K562 (cell line): ENCODE data around the gene EGR1. TPM values are rescaled to one million over a fixed set of nuclear protein-coding genes. Genes with fewer than 3 reads are reported as not detected.

ENCODE experiments used
- ATAC-seq: fragments of 200-7000 bp; cut with Tn5 transposase; 3 replicates; pipeline ENCODE4 v1.9.1; 2020; ENCODE audit warnings: moderate library complexity
- BruUV-seq: library from RNA; stranded (reverse); fragments of 400-500 nt; replicated peaks from 2 replicates; lab custom pipeline; 2021; lab: Mats Ljungman, UMichigan
- CTCF ChIA-PET: fragments of 300-600 bp; formaldehyde crosslinking; extraction: SDS; loops from one replicate; lab custom pipeline; 2021; ENCODE audit warnings: low intra/inter-chr PET ratio; lab: Yijun Ruan, JAX
- POLR2A ChIA-PET: fragments of 300-600, 350-650 bp; sonication (Branson Sonifier 250); formaldehyde crosslinking; extraction: SDS; loops from one replicate; lab custom pipeline; 2021; ENCODE audit warnings: antibody characterized with exemption, inconsistent platforms; lab: Yijun Ruan, JAX
- DNase-seq, 4 experiments: peaks; one replicate each; pipeline versions ENCODE4 v3.0.0 to v3.0.0-alpha.2; 2011 to 2018; ENCODE audit warnings: low spot score in 3 of 4, mixed read lengths in 3 of 4; ENCODE audit errors: extremely low read depth in 1 of 4
- FAIRE-seq: peaks from 2 replicates; lab custom pipeline; 2011; peaks lifted over from hg19 to GRCh38; lab: Jason Lieb, UNC
- H2AFZ ChIP-seq: 2 replicates; pipeline ENCODE4 v1.6.0; 2011; ENCODE audit warnings: low read depth, low read length, control low read depth, inconsistent platforms
- H3K27ac ChIP-seq: fragments of 200-600 bp; 3 replicates; pipeline ENCODE4 v1.8.0; 2011; ENCODE audit warnings: low read depth, mild to moderate bottlenecking, control low read depth, inconsistent platforms, low read length, moderate library complexity, mixed read lengths; ENCODE audit errors: extremely low read depth
- H3K27me3 ChIP-seq, 2 experiments: fragments of 300-600 bp in 1 of 2; 2 replicates in 1 of 2; 3 replicates in 1 of 2; pipeline versions ENCODE4 v1.6.0 to v1.8.0; 2011; ENCODE audit warnings: inconsistent platforms in 2 of 2, low read length in 2 of 2, mild to moderate bottlenecking in 1 of 2, mixed read lengths in 1 of 2, moderate library complexity in 1 of 2; ENCODE audit not compliant: control insufficient read depth in 2 of 2, insufficient read depth in 2 of 2
- H3K36me3 ChIP-seq: fragments of 300-600 bp; 3 replicates; pipeline ENCODE4 v1.8.0; 2011; ENCODE audit warnings: mild to moderate bottlenecking, low read length, inconsistent platforms; ENCODE audit not compliant: control insufficient read depth, insufficient read depth
- H3K4me1 ChIP-seq, 2 experiments: fragments of 200-600 bp in 1 of 2; replicated peaks in 1 of 2; 2 replicates in 1 of 2; 3 replicates in 1 of 2; pipeline versions ENCODE4 v1.5.1 to v1.8.0; 2011; ENCODE audit warnings: inconsistent platforms in 2 of 2, low read length in 2 of 2, mild to moderate bottlenecking in 1 of 2, mixed read lengths in 1 of 2, moderate library complexity in 1 of 2; ENCODE audit not compliant: control insufficient read depth in 2 of 2, insufficient read depth in 2 of 2
- H3K4me2 ChIP-seq: 2 replicates; pipeline ENCODE4 v1.6.1; 2011; ENCODE audit warnings: low read length, control low read depth, inconsistent platforms, mixed read lengths; ENCODE audit not compliant: insufficient read depth
- H3K4me3 ChIP-seq: fragments of 200-600 bp; sonication (generic), shearing (Covaris generic); 2 replicates; pipeline ENCODE4 v1.5.1; 2016; ENCODE audit warnings: control low read depth, inconsistent platforms
- H3K79me2 ChIP-seq: fragments of 200-600 bp; 3 replicates; pipeline ENCODE4 v1.8.0; 2011; ENCODE audit warnings: low read length, inconsistent platforms; ENCODE audit not compliant: control insufficient read depth, insufficient read depth
- H3K9ac ChIP-seq, 2 experiments: 2 replicates each; pipeline versions ENCODE4 v1.6.0 to v1.6.1; 2011; ENCODE audit warnings: low read depth in 2 of 2, low read length in 2 of 2, control low read depth in 1 of 2, inconsistent platforms in 1 of 2, mild to moderate bottlenecking in 1 of 2, mixed read lengths in 1 of 2; ENCODE audit not compliant: insufficient read depth in 1 of 2
- H3K9me1 ChIP-seq: one replicate; pipeline ENCODE4 v1.6.0; 2011; ENCODE audit warnings: inconsistent platforms, mild to moderate bottlenecking, low read length, moderate library complexity; ENCODE audit not compliant: control insufficient read depth, insufficient read depth
- H3K9me3 ChIP-seq: replicated peaks from 2 replicates; pipeline ENCODE4 v1.5.1; 2011; ENCODE audit warnings: low read depth, low read length, inconsistent platforms; ENCODE audit not compliant: control insufficient read depth, insufficient read depth
- H4K20me1 ChIP-seq: replicated peaks from 2 replicates; pipeline ENCODE4 v1.6.1; 2011; ENCODE audit warnings: low read length, inconsistent platforms, mixed read lengths; ENCODE audit not compliant: control insufficient read depth, insufficient read depth
- GATA2 ChIP-seq: sonication (generic); formaldehyde crosslinking; IDR thresholded peaks from 2 replicates; pipeline ENCODE4 v1.4.0; 2020; ENCODE audit warnings: mild to moderate bottlenecking, missing genetic modification reagents
- MTF1 ChIP-seq: fragments of 250-450 bp; sonication (Bioruptor Pico); IDR thresholded peaks from 2 replicates; pipeline ENCODE4 v1.9.0; 2021; ENCODE audit warnings: moderate library complexity, mild to moderate bottlenecking, inconsistent platforms, borderline replicate concordance
- TEAD4 ChIP-seq, 2 experiments: sonication (generic) in 1 of 2; formaldehyde crosslinking in 1 of 2; IDR thresholded peaks; 2 replicates each; pipeline versions ENCODE4 v1.6.1 to v1.8.0; 2012 to 2022; ENCODE audit warnings: borderline replicate concordance in 1 of 2, inconsistent platforms in 1 of 2, low read length in 1 of 2, mild to moderate bottlenecking in 1 of 2, missing genetic modification reagents in 1 of 2
- TRIM28 ChIP-seq: fragments of 450-650 bp; IDR thresholded peaks from 2 replicates; pipeline ENCODE4 v1.6.1; 2017
- WGBS: fragments of 100-300 bp; shearing (Covaris generic); methylation state at CpG from one replicate; pipeline ENCODE4 v1.1.6; 2016; ENCODE audit warnings: low coverage, mixed read lengths; ENCODE audit not compliant: insufficient coverage; ENCODE audit errors: missing lambda C conversion rate; 5-methylcytosine and 5-hydroxymethylcytosine counted together
- in situ Hi-C: fragments of 300-500 bp; cut with MboI; formaldehyde crosslinking; loops from 4 replicates; pipeline ENCODE4 v1.15.0; 2018; ENCODE audit warnings: inconsistent platforms, mixed read lengths
- intact Hi-C: fragments of 100-400 bp; cut with micrococcal nuclease; formaldehyde crosslinking; loops from 2 replicates; pipeline ENCODE4 v1.14.2; 2022
- polyA plus RNA-seq, 8 experiments: library from polyadenylated mRNA; depleted of rRNA in 4 of 8; stranded (reverse) in 5 of 8; unstranded in 3 of 8; fragments of >200 nt; fragmentation: Nextera tagmentation in 2 of 8; fragmentation: Illumina TruSeq in 1 of 8; extraction: Ambion mirVana in 2 of 8; extraction: Trizol in 1 of 8; gene quantifications; 2 replicates each; pipeline versions ENCODE4 v1.2.1 to v1.2.3, GENCODE V29; 2011 to 2014; ENCODE audit warnings: inconsistent platforms in 1 of 8, missing spikeins in 1 of 8
- total RNA-seq, 7 experiments: library from RNA; depleted of rRNA in 6 of 7; stranded (reverse); fragments of >200 nt in 6 of 7; fragmentation: Illumina TruSeq in 2 of 7; extraction: Trizol in 2 of 7; gene quantifications; 2 replicates each; pipeline versions ENCODE4 v1.2.1 to v1.2.3, GENCODE V29; 2011 to 2021; ENCODE audit warnings: low replicate concordance in 1 of 7
- TF ChIP-seq, protein P1 (sequence below): fragments of 250-450 bp; sonication (Bioruptor Pico); IDR thresholded peaks from 2 replicates; pipeline ENCODE4 v1.5.0; 2020; ENCODE audit warnings: mild to moderate bottlenecking, borderline replicate concordance
- TF ChIP-seq, protein P2 (sequence below): sonication (generic); IDR thresholded peaks from 2 replicates; pipeline ENCODE4 v1.6.1; 2016
- TF ChIP-seq, protein P3 (sequence below), 2 experiments: fragments of 450-650 bp in 1 of 2; sonication (generic) in 1 of 2; formaldehyde crosslinking in 1 of 2; IDR thresholded peaks; 2 replicates each; pipeline versions ENCODE4 v1.7.1 to v1.9.0; 2016 to 2022; ENCODE audit warnings: inconsistent platforms in 1 of 2, mild to moderate bottlenecking in 1 of 2, missing genetic modification reagents in 1 of 2

The EGR1 gene
- total and polyA plus RNA-seq, 9 of the 15 experiments (the other 6 are each of a cell fraction or from before 2014, with no cell fraction given) = 1.3 to 132 (median 21.5) TPM

DNA sequence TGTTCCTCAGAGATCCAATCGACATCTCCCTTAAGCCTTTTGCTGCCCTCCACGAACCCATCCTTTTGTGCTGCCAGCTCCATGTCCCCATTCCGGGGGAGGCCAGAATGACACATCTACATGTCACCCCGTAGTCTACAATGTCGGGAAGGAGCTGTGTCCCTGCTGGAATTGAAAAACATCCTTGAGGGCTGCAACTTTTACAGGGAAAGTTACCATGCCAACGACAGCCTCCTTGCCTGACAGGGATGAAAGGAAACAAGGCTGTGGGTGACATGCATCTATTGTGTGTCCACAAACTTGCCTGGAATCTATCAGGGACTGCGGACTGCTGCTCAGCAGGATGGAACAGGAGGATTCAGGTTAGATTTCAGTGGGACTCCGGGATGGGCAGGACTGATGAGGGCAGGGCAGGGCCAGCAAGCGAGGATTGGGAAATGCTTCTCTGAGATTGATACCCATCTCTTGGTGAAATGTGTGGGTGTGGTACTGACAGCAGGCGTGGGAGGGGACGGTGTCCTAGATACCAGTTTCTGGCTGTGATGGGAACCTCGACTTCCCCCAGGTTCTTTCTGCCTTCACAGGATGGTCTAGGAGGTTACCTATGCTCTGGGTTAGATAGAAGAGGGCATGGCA lies 25.5 kb downstream of the EGR1 start:
- H3K9me1 ChIP-seq = no peaks in the 10 kb centered on the region
- in situ Hi-C loops = no loop called here
- 33% methylated on average over 12 of the region's 12 CpGs for WGBS
- peaks cover 6% of the 10 kb centered on the region; the same call in 2 of the 3 replicates for H3K79me2 ChIP-seq
- no peaks in the 10 kb centered on the region for H3K36me3 ChIP-seq
- ChIA-PET POLR2A (interaction anchor here (0.6 to 2.3 kb wide), 5 partner anchors 17 to 80 kb away, joined by 3 to 10 read pairs (median 5); partner anchors contain the start of gene EGR1), CTCF (no interaction called here)
- peak overlapping the region; percentile 49; the same call in 1 of the 2 replicates for H3K4me3 ChIP-seq
- no TSS peak for BruUV-seq
- no peaks in the 10 kb centered on the region for H3K27me3 ChIP-seq
- H3K4me1 ChIP-seq = peaks cover 51 to 54% of the 10 kb centered on the region in 2 experiments
- no peak for ATAC-seq
- peak; percentile 32 to 52 (median 44) for DNase-seq
- no peak overlapping the region; the same call in 2 of the 3 replicates for H3K27ac ChIP-seq
- H4K20me1 ChIP-seq = no peaks in the 10 kb centered on the region
- H3K9ac ChIP-seq = peak overlapping the region; percentile 87 to 97
- intact Hi-C loops = no loop called here
- H3K4me2 ChIP-seq = peak overlapping the region; percentile 89
- peak; percentile 32 for FAIRE-seq
- H3K9me3 ChIP-seq = no peaks in the 10 kb centered on the region
- H2AFZ ChIP-seq = no peak overlapping the region
- TF ChIP-seq, protein P1, sequence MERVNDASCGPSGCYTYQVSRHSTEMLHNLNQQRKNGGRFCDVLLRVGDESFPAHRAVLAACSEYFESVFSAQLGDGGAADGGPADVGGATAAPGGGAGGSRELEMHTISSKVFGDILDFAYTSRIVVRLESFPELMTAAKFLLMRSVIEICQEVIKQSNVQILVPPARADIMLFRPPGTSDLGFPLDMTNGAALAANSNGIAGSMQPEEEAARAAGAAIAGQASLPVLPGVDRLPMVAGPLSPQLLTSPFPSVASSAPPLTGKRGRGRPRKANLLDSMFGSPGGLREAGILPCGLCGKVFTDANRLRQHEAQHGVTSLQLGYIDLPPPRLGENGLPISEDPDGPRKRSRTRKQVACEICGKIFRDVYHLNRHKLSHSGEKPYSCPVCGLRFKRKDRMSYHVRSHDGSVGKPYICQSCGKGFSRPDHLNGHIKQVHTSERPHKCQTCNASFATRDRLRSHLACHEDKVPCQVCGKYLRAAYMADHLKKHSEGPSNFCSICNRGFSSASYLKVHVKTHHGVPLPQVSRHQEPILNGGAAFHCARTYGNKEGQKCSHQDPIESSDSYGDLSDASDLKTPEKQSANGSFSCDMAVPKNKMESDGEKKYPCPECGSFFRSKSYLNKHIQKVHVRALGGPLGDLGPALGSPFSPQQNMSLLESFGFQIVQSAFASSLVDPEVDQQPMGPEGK (CRISPR knock-in tag) = no peak
- TF ChIP-seq, protein P2, sequence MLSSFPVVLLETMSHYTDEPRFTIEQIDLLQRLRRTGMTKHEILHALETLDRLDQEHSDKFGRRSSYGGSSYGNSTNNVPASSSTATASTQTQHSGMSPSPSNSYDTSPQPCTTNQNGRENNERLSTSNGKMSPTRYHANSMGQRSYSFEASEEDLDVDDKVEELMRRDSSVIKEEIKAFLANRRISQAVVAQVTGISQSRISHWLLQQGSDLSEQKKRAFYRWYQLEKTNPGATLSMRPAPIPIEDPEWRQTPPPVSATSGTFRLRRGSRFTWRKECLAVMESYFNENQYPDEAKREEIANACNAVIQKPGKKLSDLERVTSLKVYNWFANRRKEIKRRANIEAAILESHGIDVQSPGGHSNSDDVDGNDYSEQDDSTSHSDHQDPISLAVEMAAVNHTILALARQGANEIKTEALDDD = no peak
- peak; percentile 66; the same call in 1 of the 2 replicates for TF ChIP-seq TEAD4 (IDR thresholded peaks at IDR 0.05; ENCODE audit: low read length)
- no peak for TF ChIP-seq TEAD4 (CRISPR knock-in tag; IDR thresholded peaks at IDR 0.05; ENCODE audit: borderline replicate concordance)
- TF ChIP-seq TRIM28 = no peak
- TF ChIP-seq, protein P3, sequence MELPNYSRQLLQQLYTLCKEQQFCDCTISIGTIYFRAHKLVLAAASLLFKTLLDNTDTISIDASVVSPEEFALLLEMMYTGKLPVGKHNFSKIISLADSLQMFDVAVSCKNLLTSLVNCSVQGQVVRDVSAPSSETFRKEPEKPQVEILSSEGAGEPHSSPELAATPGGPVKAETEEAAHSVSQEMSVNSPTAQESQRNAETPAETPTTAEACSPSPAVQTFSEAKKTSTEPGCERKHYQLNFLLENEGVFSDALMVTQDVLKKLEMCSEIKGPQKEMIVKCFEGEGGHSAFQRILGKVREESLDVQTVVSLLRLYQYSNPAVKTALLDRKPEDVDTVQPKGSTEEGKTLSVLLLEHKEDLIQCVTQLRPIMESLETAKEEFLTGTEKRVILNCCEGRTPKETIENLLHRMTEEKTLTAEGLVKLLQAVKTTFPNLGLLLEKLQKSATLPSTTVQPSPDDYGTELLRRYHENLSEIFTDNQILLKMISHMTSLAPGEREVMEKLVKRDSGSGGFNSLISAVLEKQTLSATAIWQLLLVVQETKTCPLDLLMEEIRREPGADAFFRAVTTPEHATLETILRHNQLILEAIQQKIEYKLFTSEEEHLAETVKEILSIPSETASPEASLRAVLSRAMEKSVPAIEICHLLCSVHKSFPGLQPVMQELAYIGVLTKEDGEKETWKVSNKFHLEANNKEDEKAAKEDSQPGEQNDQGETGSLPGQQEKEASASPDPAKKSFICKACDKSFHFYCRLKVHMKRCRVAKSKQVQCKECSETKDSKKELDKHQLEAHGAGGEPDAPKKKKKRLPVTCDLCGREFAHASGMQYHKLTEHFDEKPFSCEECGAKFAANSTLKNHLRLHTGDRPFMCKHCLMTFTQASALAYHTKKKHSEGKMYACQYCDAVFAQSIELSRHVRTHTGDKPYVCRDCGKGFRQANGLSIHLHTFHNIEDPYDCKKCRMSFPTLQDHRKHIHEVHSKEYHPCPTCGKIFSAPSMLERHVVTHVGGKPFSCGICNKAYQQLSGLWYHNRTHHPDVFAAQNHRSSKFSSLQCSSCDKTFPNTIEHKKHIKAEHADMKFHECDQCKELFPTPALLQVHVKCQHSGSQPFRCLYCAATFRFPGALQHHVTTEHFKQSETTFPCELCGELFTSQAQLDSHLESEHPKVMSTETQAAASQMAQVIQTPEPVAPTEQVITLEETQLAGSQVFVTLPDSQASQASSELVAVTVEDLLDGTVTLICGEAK (IDR thresholded peaks at IDR 0.05) = no peak
- TF ChIP-seq, protein P3 (CRISPR knock-in tag; IDR thresholded peaks at IDR 0.05) = no peak
- TF ChIP-seq GATA2 (CRISPR knock-in tag) = peak; percentile 45; the same call in 1 of the 2 replicates
- no peak for TF ChIP-seq MTF1 (CRISPR knock-in tag)
